Activated T-helper 1 cell treated with anti-CD3 and anti-CD28 coated beads, Interleukin-2, amount 50 U/mL, for 16 hours (primary cell): Measurements from ENCODE around the gene UBE3C.

Experiments
- DNase-seq, 2 donors: peaks; one replicate each; pipeline ENCODE4 v3.0.0-alpha.2; 2020; ENCODE audit warnings: low read depth in 1 of 2, low spot score in 1 of 2

Gene UBE3C

GRCh38 chr7:157284229-157285014 is 145.7 kb downstream of the UBE3C start:
- DNase-seq = no peak

- no peak for DNase-seq
Measured at GRCh38 chr7:157291404-157292080, 152.8 kb downstream of the UBE3C start.

GRCh38 chr7:157292258-157292657 is 153.5 kb downstream of the UBE3C start:
- no peak for DNase-seq

GRCh38 chr7:157292770-157293412 is 154.2 kb downstream of the UBE3C start:
- no peak for DNase-seq

GRCh38 chr7:157293413-157293788 is 154.7 kb downstream of the UBE3C start:
- DNase-seq = no peak

GRCh38 chr7:157294773-157295172 is 156.0 kb downstream of the UBE3C start:
- no peak for DNase-seq

GRCh38 chr7:157295338-157295737 is 156.6 kb downstream of the UBE3C start:
- no peak for DNase-seq

GRCh38 chr7:157297185-157297584 is 158.5 kb downstream of the UBE3C start:
- no peak for DNase-seq

GRCh38 chr7:157299317-157299612 is 160.5 kb downstream of the UBE3C start:
- no peak for DNase-seq

GRCh38 chr7:157299613-157300368 is 161.1 kb downstream of the UBE3C start:
- no peak for DNase-seq

- no peak for DNase-seq
Measured at GRCh38 chr7:157300369-157300825, 161.7 kb downstream of the UBE3C start.

- DNase-seq = no peak
Measured at GRCh38 chr7:157301610-157302120, 162.9 kb downstream of the UBE3C start.

- no peak for DNase-seq
Measured at GRCh38 chr7:157306846-157307838, 168.4 kb downstream of the UBE3C start.

GRCh38 chr7:157309988-157310668 is 171.4 kb downstream of the UBE3C start:
- no peak for DNase-seq

- DNase-seq = no peak
Measured at GRCh38 chr7:157310676-157311185, 172.0 kb downstream of the UBE3C start.

- no peak for DNase-seq
Measured at GRCh38 chr7:157312941-157313340, 174.2 kb downstream of the UBE3C start.

GRCh38 chr7:157313645-157314044 is 174.9 kb downstream of the UBE3C start:
- DNase-seq = no peak

GRCh38 chr7:157318015-157318706 is 179.4 kb downstream of the UBE3C start:
- DNase-seq = no peak
